Posterior vena cava (tissue), 2 donors: ENCODE results near the gene PGBD5. TPM values are rescaled to one million over a fixed set of nuclear protein-coding genes. Genes with fewer than 3 reads are reported as not detected.

Experiments
- DNase-seq: peaks from one replicate; pipeline ENCODE4 v3.0.0-alpha.2; 2020; ENCODE audit warnings: low spot score
- intact Hi-C, 2 donors: fragments of 100-400 bp; cut with DNase I; formaldehyde crosslinking; loops; one replicate each; pipeline versions ENCODE4 v1.14.1 to v1.14.2; 2022 to 2023
- total RNA-seq, 2 donors: library from RNA; stranded (reverse); fragmentation: NEBNext Ultra II Directional; extraction: Animal tissue kit (Norgen Biotek cat#: 25700); gene quantifications; one replicate each; pipeline ENCODE4 v1.2.1, GENCODE V29; 2021
- donor health status: DM: yes; HTN: yes; CAD: no.
- donor health status: DM: yes; HTN: yes; CAD: no.

The PGBD5 gene
- total RNA-seq, 2 donors from 2014 or later: 0.43 to 0.56 TPM

DNA sequence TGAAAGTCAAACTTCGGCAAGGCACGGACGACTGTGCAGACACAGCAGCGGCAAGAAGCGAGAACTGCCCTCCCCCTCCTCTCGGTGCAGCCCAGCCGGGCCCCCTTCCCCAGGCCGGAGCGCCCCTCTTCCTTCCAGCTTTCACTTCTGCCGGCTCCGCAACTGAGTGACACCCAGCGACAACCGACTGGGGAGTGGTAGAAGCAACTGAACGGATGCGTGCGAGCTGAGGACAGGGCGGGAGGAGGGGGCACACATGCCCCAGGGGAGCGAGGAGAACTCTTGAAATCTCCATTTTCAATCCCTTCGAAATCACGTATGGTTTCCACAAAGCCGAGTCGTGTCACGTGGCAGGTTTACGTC is 146.6 kb downstream of the PGBD5 start:
- intact Hi-C loops: no loop called here
- no peak for DNase-seq

GRCh38 chr1:230278871-230279582 is 147.1 kb downstream of the PGBD5 start:
- intact Hi-C loops: no loop called here
- peak; percentile 37 for DNase-seq

DNA sequence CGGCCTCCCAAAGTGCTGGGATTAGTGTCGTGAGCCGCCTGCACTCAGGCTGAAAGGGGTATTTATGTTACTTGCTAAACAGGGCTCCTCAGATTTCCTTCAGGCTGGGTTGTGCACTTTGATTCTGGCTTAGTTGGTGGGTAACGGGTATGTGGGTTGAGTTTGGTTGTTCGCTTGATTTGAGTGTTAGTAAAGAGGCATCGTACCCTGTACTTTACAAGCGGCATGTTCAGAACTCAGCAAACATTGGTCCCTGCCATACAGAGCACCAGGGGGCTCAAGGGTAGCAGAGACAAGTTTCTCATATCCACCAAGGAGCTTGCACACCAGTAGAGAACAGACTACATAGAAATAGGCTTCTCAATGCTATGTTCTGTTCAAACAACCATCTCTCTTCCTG is 147.8 kb downstream of the PGBD5 start:
- intact Hi-C loops: no loop called here

GRCh38 chr1:230277201-230278025 is 148.7 kb downstream of the PGBD5 start:
- peak; percentile 62 for DNase-seq
- intact Hi-C loops: no loop called here

More for the DNA sequence above, 147.8 kb downstream of the PGBD5 start:
- no peak for DNase-seq

- DNase-seq: peak; percentile 51
- intact Hi-C loops: no loop called here
Observed at GRCh38 chr1:230276401-230276800, 149.7 kb downstream of the PGBD5 start.

DNA sequence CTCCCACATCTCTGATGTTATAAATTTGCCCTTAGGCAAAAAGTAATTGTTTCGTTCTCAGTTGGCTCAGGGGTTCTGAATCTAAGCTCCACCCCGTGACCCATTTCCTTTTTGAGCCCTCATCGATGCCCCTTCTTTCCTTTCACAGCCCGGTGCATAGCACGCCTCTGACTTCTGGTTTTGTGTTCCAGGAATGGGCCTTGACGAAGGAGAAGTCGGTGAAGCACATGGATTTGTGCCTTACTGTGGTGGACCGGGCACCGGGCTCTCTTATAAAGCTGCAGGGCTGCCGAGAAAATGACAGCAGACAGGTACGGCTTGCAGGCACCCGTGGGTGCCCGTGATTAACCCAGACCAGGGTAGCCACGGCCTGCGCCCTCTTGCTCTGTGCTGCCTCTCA is 151.9 kb downstream of the PGBD5 start:
- DNase-seq: no peak
- intact Hi-C loops: no loop called here

- intact Hi-C loops: no loop called here
- DNase-seq: peak; percentile 29
Observed at GRCh38 chr1:230273141-230273710, 152.9 kb downstream of the PGBD5 start.

DNA sequence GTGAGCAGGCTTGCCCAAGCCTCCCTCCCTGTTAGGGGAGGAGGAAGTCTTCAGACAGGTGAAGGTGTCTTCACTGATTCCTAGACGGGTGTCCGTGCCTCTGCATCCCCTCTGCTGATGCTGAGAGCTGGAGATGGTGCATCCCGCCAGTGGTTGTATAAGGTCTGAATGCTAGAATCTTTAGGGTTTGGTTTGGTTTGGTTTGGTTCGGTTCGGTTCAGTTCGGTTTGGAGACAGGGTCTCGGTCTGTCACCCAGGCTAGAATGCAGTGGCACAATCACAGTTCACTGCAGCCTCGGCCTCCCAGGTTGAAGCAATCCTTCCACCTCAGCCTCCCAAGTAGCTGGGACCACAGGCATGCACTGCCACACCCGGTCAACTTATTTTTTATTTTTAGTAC is 153.6 kb downstream of the PGBD5 start:
- intact Hi-C loops: no loop called here
- DNase-seq: peak; percentile 25

GRCh38 chr1:230271300-230272035 is 154.7 kb downstream of the PGBD5 start:
- DNase-seq: peak; percentile 69
- intact Hi-C loops: no loop called here

DNA sequence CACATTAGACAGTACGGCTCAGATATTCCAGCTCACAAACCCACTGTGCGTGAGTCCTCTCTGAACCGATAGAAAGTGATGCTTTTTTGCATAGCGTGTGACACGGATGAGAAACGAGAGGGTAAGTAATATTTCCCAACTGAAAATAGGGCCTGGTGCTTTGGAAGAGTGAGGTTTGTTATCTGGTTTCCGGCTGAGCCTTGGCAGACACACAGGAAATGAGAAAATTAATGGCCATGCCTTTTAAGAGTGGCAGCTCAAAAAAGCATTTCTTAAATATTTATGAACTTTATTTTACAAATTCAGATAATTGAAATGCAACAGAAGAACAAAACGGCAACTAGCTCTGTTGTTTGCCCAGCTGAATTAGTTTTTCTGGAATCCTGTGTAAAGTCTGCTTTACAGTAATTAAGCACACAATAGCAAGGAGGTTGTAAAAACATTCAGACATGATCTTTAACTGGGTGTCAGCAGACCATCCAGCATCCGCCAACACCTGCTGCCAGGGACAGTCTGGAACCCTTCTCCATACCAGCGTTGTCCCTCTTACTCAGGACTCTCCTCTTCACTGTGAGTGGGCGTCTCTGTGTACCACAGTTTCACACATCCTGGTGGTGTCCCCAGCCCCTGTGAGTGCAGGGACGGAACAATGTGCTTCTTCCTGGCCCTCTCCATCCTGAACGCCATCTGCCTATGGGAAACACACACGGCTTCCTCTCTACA is 155.4 kb downstream of the PGBD5 start:
- intact Hi-C loops: no loop called here
- DNase-seq: peak; percentile 51

DNA sequence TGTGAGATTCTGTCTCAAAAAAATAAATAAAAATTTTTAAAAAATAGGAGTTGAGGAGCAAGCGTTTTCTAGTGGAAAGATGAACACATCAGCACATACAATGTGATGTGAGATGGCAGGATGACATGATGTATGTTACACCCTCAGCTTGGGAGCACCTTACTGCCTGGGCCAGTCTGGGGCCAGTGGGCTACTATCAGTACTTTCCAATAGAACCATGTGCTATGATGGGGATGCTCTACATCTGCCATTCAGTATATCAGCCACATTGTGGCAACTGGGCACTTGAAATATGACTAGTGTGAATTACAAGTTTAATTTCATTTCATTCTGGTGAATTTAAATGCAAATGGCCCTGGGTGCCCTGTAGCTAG is 156.0 kb downstream of the PGBD5 start:
- intact Hi-C loops: no loop called here

GRCh38 chr1:230268371-230269170 is 157.6 kb downstream of the PGBD5 start:
- intact Hi-C loops: no loop called here

More for the DNA sequence above, 156.0 kb downstream of the PGBD5 start:
- no peak for DNase-seq

DNA sequence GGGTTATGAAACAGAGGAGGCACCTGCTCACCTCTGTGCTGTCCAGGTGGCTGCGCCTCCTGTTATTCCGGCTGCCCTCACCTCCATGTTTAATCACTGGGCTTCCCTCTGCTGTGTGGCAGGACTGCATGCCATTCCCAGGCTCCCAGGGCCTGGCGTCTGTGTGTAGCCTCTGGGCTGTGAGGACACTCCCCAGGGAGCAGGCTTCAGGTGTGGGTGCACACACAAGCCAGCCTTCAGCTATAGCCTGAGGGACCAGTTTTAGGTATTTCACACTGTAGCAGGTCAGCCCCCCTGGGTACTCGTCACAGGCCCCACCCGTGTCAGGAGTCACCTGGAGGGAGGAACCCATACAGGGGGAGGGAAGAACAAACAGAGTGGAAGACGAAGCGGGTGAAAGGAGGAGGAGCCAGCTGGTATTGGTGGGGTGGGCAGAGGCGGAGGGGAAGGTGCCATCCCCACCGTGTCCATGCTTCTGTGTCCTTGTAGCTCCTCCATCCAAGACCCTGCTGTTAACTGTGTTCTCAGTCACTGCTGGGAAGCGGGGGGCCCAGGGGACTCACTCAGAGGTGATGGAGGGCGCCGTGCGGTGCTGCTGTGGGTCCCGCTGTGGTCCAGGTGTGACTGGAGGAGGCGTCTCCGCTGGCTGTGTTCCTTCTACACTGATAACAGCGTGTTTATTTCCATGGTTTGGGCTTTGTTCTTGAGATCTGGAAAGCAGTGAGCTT is 158.6 kb downstream of the PGBD5 start:
- DNase-seq: peak; percentile 75
- intact Hi-C loops: no loop called here

More at GRCh38 chr1:230268371-230269170, 157.6 kb downstream of the PGBD5 start:
- DNase-seq: peak; percentile 67

GRCh38 chr1:230266456-230266855 is 159.7 kb downstream of the PGBD5 start:
- DNase-seq: peak; percentile 25
- intact Hi-C loops: no loop called here

DNA sequence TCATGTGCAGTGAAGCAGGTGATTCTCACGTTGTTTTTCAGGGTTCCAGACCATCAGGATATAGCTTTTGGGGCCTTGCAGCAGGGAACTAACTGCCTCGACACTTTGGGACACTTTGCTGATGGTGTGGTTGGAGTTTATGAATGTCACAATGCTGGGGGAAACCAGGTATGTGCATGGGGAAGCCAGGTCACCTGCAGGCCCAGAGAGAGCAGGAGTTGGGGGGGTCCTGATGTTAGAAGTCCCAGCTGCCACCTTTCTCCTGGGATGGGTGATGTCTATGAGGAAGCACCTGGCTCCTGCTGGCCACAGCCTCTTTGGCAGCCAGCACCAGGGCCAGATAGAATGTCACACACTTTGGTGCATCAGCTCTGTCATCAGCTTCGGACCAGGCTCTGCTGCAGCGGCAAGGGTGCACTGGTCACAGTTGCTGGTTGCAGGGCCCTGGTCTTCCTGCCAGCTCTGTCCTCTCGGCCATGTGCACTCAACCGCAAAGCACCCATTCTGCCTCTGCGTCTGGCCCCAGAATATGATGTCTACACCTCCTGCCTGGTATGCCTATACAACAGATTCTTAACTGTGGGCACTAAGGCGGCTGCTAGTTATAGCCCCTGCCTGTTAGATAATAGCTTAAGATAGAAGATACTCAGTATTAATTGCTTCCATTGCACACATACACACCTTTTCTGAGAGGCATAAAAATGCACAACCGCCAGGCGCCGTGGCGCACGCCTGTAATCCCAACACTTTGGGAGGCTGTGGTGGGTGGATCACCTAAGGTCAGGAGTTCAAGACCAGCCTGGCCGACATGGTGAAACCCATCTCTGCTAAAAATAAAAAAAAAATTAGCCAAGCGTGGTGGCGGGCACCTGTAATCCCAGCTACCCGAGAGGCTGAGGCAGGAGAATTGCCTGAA is 160.7 kb downstream of the PGBD5 start:
- DNase-seq: peak; percentile 55
- intact Hi-C loops: no loop called here
